Urothelium cell line (cell line): ENCODE measurements around the gene NAP1L2.
"Not testable (repeated sequence)": the region's sequence is repeated elsewhere in the genome, so short reads cannot be mapped to it uniquely, and the experiment has no call there.

ENCODE experiments used
- DNase-seq: peaks from one replicate; pipeline ENCODE4 v3.0.0; 2011; ENCODE audit warnings: low spot score, mixed read lengths
- FAIRE-seq: peaks from 2 replicates; lab custom pipeline; 2011; peaks lifted over from hg19 to GRCh38; lab: Jason Lieb, UNC

Gene NAP1L2

GRCh38 chrX:73214426-73215094 is at the start of gene NAP1L2:
TSS of gene NAP1L2 (minus strand) at chrX:73214851. CDS start at chrX:73214492, 359 bp downstream.
- FAIRE-seq (no peak), DNase-seq (peak; percentile 62)

GRCh38 chrX:73262991-73263390 is 48.3 kb upstream of the NAP1L2 start:
- FAIRE-seq, result no peak
- peak; percentile 11 for DNase-seq

- DNase-seq (no peak), FAIRE-seq (no peak)
Measured at GRCh38 chrX:73239242-73239641, 24.6 kb upstream of the NAP1L2 start.

- DNase-seq, result no peak
- no peak for FAIRE-seq
Measured at GRCh38 chrX:73217621-73218020, 3.0 kb upstream of the NAP1L2 start.

GRCh38 chrX:73215246-73215645 is 595 bp upstream of the NAP1L2 start:
- DNase-seq (no peak), FAIRE-seq (no peak)

GRCh38 chrX:73213734-73214425 is 771 bp downstream of the NAP1L2 start:
- DNase-seq (peak; percentile 11), FAIRE-seq (no peak)

- FAIRE-seq (no peak), DNase-seq (no peak)
Measured at GRCh38 chrX:73206366-73206765, 8.3 kb downstream of the NAP1L2 start.

GRCh38 chrX:73182502-73183114 is 32.0 kb downstream of the NAP1L2 start:
- DNase-seq (peak; percentile 9), FAIRE-seq (no peak)

- not testable (repeated sequence) for FAIRE-seq, DNase-seq
Measured at GRCh38 chrX:73168945-73169344, 45.7 kb downstream of the NAP1L2 start.
